AML-193 (cell line): ENCODE measurements around the gene NDRG2.
"Not testable (repeated sequence)": the region's sequence is repeated elsewhere in the genome, so short reads cannot be mapped to it uniquely, and the experiment has no call there.

Source experiments
- DNase-seq, 2 experiments: peaks; one replicate each; lab custom pipeline; 2025; lab: John Stamatoyannopoulos, UW

The NDRG2 gene

GRCh38 chr14:21055432-21056117 lies 30.7 kb upstream of the NDRG2 start:
- no peak for DNase-seq

DNA sequence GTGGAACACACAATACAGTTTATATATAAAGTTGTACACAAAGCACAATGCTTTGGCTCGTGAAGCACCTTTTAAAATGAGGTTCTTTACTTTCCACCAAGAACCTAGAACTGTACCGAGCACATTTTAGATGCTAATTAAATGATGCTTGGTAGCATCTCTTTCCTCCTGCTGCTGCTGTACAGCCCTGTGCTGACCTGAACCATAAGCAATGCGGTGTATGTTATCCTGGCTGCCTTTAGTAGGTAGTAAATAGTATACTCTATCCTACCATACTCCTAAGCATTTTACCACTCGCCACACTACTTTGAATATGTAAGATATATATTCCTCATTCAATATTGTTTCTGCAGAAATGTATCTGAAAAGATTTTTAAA lies 29.9 kb upstream of the NDRG2 start:
- no peak for DNase-seq

DNA sequence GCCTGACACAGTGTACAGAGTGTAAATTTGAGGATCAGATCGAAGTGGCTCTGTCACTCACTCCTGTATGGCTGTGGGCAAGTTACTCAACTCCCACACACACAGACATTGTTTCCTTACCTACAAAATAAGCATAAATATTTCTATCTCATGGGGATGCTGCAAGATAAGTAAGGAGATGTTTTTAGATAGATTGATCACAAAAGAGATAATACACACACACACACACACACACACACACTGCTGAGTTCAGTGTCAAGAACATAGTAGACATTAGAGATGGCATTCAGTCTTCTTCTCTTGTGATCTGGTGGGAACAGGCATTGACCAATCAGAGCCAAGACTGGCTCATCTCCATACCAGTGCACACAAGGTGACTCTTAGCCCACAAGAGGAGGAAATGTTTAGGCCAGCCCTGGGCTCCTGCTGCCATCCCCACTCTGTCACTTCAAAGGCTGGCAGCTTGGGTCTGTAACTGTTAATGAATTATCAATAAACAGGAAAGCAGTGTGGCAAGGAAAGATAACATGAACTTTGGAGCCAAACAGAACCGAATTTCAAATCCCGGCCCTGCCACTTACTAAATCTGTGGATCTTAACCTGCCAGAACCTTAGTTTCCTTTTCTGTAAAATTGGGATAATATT lies 29.4 kb upstream of the NDRG2 start:
- DNase-seq = no peak

DNA sequence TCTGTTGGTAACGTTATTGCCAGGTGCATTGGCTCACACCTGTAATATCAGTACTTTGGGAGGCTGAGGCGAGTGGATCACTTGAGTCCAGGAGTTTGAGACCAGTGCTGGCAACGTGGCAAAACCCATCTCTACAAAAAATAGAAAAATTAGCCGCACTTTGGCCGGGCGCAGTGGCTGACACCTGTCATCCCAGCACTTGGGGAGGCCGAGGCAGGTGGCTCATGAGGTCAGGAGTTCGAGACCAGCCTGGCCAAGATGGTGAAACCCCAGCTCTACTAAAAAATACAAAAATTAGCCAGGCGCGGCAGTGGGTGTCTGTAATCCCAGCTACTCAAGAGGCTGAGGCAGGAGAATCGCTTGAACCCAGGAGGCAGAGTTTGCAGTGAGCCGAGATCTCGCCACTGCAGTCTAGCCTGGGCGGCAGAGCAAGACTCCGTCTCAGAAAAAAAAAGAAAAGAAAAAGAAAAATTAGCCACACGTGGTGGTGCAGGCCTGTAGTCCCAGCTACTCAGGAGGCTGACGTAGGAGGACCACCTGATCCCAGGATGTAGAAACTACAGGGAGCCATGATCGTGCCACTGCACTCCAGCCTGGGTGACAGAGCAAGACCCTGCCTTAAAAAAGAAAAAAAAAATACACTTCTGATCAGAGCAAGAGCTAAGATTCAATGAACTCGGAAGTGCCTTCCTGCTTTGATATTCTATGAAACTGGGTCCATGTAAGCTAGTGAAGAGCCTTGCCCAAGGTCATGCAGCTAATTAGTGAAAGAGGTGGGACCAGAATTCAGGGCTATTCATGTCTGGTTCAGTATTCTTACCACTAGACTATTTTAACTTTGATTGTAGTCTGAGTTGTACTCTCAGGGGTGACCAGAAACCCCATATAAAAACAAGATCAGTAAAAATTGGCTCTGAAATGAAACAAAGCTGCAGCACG lies 28.6 kb upstream of the NDRG2 start:
- no peak for DNase-seq

DNA sequence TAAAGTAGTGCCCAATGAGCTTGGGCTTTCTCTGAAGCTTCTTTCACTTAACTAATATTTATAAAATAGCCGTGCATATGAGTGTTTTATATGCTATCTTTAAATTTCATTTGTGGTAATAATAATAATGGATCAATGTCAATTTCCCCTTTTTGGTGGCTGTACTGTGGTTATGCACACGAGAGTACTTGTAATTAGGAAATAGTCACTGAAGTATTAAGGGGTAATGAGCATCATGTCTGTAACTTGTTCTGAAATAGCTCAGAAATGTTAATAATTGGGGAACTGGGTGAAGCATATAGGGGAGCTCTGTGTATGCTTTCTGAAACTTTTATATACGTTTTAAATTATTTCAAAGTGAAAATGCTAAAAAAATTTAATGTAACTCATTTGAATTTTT lies 25.7 kb upstream of the NDRG2 start:
- DNase-seq = peak; percentile 59 to 62

DNA sequence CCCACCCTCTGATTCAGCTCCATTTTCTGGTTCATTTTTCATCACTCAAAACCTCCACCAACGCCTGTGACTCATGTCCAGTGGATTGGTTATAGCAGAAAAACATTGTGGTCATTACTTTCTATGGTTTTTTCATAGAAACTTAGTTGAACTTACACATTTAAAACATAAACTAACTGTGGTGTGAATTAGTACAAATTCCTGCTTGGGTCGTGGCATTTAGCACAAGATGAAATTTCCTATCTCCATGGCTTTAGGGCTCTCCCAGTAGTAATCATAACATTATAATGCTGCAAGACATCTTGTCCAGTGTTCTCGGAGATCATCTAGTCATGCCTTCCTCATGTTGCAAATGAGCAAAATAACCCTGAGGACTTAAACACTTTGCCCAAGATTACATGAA lies 24.4 kb upstream of the NDRG2 start:
- DNase-seq = no peak

- DNase-seq = no peak
Observed at GRCh38 chr14:21048638-21049037, 23.8 kb upstream of the NDRG2 start.

DNA sequence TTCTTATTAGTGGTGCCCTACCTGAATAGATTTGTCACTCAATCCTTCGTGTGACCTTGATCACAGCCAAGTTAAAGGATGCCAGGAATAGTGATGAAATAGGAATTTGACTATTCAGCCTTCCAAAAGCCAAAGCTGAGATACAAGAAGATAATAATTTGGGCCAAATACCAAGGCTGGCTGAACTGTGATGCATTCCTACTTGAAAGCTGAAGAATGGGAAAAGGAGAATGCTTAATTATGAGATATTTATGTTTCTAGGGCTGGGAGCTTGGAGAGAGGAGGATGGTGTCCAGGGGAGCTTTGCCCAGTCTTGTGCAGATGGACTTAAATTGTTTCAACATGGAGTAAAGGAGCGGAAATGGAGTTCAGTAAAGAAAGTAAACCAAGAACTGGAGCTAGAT lies 22.5 kb upstream of the NDRG2 start:
- no peak for DNase-seq

- peak; percentile 27 to 34 for DNase-seq
Observed at GRCh38 chr14:21043974-21044618, 19.2 kb upstream of the NDRG2 start.

- DNase-seq = no peak
Observed at GRCh38 chr14:21043387-21043973, 18.6 kb upstream of the NDRG2 start.

DNA sequence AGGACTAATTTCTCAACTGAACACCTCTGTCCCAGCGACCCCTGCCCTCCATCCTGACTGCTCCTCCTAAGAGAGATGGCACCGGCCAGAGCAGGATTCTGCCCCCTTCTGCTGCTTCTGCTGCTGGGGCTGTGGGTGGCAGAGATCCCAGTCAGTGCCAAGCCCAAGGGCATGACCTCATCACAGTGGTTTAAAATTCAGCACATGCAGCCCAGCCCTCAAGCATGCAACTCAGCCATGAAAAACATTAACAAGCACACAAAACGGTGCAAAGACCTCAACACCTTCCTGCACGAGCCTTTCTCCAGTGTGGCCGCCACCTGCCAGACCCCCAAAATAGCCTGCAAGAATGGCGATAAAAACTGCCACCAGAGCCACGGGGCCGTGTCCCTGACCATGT lies 18.1 kb upstream of the NDRG2 start:
- DNase-seq = no peak

DNA sequence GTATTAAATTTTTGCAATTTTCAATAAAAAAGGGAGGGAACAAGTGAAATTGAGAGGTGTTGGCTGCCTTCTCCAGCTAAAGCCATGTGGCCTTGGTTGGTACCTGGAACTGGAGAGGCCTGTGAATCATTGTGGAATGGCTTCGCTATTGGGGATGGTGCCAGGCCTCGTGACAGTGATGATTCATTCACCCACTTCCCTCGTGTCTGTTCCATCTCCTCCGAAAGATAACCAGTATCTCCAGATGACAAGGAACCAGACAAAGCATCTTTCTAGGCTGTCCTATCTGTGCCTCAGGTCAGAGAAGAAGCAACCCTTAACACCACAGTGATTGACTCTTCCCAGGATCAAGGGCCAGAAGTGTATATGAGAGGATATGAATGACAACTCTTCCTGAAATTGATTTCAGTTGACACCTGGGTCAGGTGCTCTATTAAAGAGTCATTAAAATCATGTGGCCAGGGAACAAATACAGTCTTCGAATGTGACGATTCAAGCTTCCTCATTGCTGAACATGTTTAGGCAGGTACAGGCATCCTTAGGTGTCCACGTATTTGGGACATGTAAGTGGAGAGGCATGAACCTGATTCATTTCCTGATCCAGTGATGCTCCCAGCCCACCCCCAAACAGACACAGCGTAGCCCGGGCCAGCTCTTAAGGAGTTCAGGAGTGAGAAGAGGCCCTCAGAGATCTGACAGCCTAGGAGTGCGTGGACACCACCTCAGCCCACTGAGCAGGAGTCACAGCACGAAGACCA lies 17.0 kb upstream of the NDRG2 start, which contains the start of gene RNASE7:
Gene RNASE7, plus strand, starts transcription at position 687 of the 758 bp plus-strand sequence. CDS start 631 bp downstream, outside the sequence.
- DNase-seq = no peak

GRCh38 chr14:21040941-21041340 lies 16.1 kb upstream of the NDRG2 start:
- not testable (repeated sequence) for DNase-seq

- DNase-seq = no peak
Observed at GRCh38 chr14:21040370-21040925, 15.6 kb upstream of the NDRG2 start.

GRCh38 chr14:21039585-21040369 lies 14.9 kb upstream of the NDRG2 start:
- peak; percentile 59 to 61 for DNase-seq

- no peak for DNase-seq
Observed at GRCh38 chr14:21038441-21039422, 13.9 kb upstream of the NDRG2 start.

DNA sequence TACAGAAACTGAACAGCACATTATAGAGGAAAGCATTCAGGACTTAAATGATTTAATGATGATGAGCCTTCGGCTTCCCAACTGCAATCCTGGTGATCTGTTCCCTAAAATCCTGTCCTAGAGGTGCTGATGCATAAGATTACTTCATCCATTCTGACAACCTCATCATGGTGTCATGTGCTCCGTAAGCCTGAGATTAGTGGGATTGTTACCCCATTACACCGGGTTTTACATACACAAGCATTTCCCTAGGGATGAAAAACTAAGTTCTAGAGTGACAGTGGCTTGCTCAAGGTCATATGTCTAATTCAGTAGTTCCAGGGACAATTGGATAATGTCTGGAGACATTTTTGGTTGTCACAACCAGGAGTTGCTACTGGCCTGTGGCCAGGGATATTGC lies 12.3 kb upstream of the NDRG2 start:
- no peak for DNase-seq

DNA sequence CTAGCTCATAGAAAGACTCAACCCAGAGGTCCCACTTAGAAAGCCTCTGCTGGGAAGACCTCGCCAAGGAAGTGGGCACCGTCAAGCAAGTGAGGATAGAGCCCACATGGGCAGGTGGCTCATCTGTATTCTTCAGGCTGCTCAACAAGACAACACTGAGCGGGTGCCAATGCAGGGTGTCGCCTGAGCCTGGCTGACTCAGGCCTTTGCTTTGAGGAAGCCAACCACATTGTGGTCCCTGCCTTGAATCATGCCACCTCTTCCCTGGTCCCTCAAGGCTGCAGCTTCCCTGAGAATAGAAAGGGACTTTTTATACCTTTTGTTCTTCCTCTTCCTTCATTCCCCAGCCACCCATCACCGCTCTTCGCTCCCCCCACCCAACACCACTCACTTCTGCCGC lies 11.9 kb upstream of the NDRG2 start:
- no peak for DNase-seq

DNA sequence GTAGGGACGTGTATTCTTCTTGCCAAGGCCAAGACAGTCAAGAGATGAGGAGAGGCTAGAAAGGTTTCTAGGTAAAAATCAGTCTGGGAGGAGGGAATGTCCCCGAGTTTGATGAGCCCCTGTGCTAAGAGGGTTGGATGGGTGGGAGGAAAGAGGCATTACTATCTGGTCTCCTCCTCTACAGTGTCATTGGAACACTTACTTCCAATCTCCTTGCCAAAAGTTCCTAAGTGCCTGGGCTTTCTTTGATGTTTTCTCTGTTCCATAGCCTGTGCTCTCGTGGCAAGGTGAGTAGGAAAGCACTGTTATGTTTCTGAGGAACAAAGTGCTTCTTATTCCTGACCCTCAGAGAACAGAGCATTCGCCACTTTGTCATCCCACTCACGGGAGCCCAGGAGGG lies 9.8 kb upstream of the NDRG2 start, which contains the start of gene RNASE13:
Gene RNASE13, minus strand, starts transcription at position 101 of the 400 bp plus-strand sequence. CDS start 519 bp downstream, outside the sequence.
- no peak for DNase-seq
